Stimulated activated CD8-positive, alpha-beta memory T cell treated with anti-CD3 and anti-CD28 coated beads, Interleukin-12 subunit alpha, Interleukin-12 subunit beta, amount 100 ng/mL, for 4 hours (primary cell): ENCODE results near the gene OSBPL2.

Experiments used
- DNase-seq: peaks from one replicate; pipeline ENCODE4 v3.0.0-alpha.2; 2020; ENCODE audit warnings: low read depth

The OSBPL2 gene

GRCh38 chr20:62237801-62238568 lies at the start of gene OSBPL2:
OSBPL2 (plus strand) TSS chr20:62238521; CDS start chr20:62256185, 17,664 bp downstream.
- peak; percentile 100 for DNase-seq

DNA sequence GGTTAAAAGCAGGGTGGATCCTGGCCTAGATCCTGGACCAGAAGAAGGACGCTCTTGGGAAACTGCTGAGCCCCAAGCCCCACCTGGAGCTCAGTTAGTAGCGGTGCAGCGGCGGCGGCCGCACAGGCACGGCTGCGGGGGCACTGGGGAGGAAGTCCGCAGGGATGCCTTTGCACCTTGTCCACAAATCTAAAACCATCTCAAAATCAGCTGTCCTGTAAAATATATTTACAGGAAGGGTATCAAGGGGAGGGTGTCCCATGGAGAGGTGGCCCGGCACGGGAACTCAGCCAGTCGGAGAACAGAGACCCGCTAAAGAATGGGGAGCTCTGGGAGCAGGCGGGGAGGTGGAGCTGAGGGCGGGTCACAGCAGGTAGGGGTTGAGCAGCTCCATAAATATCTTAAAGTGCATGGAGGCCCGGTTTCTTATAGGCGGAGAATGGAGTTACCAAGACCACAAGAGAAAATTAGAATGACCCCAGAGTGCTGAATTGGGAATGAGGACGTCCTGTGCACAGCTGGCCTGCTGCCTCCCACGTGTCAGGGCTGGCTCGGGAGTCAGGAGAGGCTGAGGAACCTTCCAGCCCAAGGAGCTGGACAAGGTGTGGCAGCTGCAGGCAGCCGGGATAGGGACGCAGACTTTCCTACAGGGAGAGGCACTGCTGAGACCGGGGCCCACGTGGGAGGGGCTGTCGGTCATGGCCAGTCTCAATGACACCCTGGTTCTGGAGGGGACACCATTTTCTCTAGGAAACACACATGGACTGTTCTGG lies 47.5 kb upstream of the OSBPL2 start:
- DNase-seq, result no peak

- DNase-seq, result no peak
Measured at GRCh38 chr20:62191781-62192559, 46.4 kb upstream of the OSBPL2 start.

- no peak for DNase-seq
Measured at GRCh38 chr20:62192635-62193034, 45.7 kb upstream of the OSBPL2 start.

GRCh38 chr20:62193079-62194025 lies 45.0 kb upstream of the OSBPL2 start:
- no peak for DNase-seq

- DNase-seq, result no peak
Measured at GRCh38 chr20:62195075-62195405, 43.3 kb upstream of the OSBPL2 start.

DNA sequence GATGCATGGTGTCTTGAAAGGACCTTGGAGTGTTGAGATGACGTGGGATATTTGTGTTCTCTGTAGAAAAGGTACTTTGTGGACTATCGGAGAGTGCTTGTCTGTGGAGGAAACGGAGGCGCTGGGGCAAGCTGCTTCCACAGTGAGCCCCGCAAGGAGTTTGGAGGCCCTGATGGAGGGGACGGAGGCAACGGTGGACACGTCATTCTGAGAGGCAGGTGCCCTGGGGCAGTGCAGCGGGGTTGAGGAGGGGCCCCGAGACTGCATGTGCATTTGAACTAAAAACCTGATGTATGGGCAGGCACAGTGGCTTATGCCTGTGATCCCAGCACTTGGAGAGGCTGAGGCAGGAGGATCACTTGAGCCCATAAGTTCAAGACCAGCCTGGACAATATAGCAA lies 42.6 kb upstream of the OSBPL2 start:
- DNase-seq, result no peak

GRCh38 chr20:62196286-62196685 lies 42.0 kb upstream of the OSBPL2 start:
- no peak for DNase-seq

GRCh38 chr20:62197311-62197710 lies 41.0 kb upstream of the OSBPL2 start:
- no peak for DNase-seq

- no peak for DNase-seq
Measured at GRCh38 chr20:62197801-62198200, 40.5 kb upstream of the OSBPL2 start.

DNA sequence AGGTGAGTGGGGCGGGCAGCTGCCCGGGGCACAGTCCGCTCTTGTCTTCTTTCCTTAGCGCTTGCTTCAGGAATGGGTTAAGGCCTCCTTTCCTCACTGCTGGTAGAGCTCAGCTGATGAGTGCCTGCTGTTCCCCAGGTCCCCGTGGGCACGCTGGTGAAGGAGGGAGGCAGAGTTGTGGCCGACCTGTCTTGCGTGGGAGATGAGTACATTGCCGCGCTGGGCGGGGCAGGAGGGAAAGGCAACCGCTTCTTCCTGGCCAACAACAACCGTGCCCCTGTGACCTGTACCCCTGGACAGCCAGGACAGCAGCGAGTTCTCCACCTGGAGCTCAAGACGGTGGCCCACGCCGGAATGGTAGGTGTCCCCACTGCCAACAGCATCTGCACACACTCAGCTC lies 39.8 kb upstream of the OSBPL2 start:
- no peak for DNase-seq

- no peak for DNase-seq
Measured at GRCh38 chr20:62198931-62199330, 39.4 kb upstream of the OSBPL2 start.

DNA sequence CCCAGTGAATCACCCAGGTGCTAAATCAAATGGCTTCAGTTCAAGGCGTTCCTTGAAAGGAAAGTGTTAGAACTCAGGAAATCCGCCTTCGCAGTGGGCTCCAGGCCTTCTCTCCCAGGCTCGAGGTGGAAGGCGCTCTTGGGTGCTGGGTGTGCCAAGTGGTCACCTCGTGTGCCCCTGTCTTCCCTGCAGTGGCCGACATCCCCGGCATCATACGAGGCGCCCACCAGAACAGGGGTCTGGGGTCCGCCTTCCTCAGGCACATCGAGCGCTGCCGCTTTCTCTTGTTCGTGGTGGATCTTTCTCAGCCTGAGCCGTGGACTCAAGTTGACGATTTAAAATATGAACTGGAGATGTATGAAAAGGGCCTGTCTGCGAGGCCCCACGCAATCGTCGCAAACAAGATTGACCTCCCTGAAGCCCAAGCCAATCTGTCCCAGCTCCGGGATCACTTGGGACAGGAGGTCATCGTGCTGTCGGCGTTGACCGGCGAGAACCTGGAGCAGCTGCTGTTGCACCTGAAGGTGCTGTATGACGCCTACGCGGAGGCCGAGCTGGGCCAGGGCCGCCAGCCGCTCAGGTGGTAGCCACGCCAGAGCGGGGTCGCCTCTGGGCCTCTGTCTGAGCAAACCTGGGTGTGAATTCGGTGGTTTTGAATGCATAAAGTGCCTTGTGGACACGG lies 37.7 kb upstream of the OSBPL2 start:
- DNase-seq, result no peak

GRCh38 chr20:62201173-62202082 lies 36.9 kb upstream of the OSBPL2 start:
- DNase-seq, result no peak

DNA sequence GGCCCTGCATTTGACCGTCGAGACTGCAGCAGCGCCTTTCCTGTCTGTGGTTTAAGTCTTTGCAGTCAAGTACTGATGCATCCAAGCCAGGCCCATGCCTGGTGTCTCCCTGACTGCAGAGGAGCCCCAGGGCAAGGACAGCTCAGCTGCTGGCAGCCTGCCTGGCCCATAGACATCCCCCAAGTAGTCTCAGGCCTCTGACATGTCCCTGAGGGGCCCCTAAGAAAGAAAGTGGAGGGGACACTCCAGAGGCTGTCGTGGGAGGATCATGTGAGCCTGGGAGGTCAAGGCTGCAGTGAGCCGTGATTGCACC lies 36.3 kb upstream of the OSBPL2 start:
- DNase-seq, result no peak

DNA sequence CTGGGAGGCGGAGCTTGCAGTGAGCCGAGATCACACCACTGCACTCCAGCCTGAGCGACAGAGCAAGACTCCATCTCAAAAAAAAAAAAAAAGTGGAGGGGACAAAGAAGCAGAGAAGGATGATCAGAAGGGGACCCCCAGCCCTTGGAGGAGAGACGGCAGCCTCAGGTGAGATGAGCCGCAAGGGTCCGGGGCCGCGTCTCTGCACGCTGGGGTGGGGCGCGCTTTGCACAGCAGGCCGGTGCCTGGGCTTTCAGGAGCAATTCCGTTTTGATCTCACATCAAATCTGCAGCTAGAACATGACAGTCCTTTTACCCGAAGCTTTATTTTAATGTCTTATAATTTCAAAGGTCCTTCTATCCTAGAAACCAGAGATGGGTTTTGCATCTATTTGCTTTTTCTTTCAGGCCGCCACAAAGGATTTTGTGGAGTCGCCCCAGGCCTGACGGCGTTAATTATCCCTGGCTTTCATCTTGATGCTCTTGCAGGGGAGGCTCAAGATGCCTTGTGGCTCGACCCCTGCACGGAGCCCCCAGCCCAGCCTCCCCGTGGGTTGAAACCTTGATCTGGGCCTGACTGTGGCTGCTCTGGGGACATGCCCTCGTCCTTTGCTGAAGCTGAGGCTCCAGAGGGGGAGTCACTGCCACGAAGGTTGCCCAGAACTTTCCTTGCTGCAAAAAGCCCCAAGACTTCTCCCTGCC lies 35.5 kb upstream of the OSBPL2 start:
- DNase-seq, result no peak

DNA sequence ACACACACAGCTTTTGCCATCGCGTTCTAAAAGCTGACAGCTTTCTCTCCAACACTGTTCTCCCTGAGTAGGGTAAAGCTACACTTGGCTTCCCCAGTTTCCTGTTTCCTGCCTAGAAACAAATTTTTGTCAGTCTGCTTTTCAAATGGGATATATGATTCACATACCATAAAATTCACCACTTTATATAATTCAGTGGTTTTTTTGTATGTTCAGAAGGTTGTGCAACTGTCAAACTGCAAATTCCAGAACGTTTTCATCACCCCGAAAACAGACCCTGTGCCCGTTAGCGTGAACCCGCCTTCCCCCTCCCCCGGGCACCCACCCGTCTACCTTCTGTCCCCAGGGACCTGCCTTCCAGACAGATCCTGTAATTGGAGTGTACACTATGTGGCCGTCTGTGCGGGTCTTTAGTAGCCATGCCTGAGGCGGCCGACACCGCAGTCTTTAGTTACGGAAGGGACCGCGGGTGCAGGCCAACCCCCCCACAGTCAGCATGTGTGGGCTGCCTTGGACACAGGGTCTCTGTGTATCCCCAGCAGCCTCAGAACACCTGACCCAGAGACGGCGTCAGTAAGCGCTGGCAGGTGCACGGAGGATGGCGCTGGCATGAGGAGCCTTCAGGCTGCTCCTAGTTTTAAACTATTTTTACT lies 34.8 kb upstream of the OSBPL2 start:
- DNase-seq, result no peak

DNA sequence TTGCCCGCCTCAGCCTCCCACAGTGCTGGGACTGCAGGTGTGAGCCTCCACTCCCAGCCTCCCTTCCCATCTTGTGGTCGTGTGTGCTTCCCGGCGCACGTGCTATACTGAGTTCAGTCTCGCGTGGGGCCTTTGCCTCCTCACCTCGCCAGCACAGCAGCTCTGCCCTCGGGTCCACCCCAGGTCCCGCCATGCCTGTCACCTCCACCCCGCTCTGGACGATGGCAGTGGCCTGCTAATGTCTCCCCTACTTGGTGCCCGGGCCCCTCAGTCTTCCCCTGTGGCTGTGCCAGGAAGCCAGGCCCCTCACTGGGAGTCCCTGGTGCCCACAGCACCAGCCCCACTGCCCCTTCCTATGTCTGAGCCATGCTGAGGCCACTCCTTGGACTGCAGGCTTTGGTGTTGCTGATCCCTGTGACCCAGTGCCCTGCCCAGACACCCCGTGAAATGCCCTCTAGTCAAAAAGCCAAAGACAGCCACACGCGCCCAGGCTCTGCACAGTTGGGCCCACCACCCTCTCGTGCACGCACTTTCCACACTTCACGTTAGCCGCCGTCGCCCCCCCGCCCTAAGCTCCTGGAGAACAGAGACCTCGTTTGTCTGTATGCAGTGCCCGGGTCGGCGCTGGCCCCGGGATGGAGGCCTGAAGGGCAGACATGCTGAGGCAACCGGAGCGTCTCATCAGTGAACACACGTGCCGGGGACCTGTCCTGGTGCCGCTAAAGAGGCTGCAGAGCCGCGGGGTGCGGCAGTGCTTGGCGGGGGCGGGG lies 32.5 kb upstream of the OSBPL2 start:
- DNase-seq, result no peak
